Neural cell (in vitro differentiated cells): Measurements from ENCODE around the gene TMOD2. TPM values are rescaled to one million over a fixed set of nuclear protein-coding genes. Genes with fewer than 3 reads are reported as not detected.

Experiments used
- H2AFZ ChIP-seq: fragments of 200-600, 300-800 bp; sonication (generic), shearing (Covaris generic); 2 replicates; pipeline ENCODE4 v1.6.0; 2014; ENCODE audit warnings: low read depth, mild to moderate bottlenecking, antibody characterized with exemption, low read length, moderate library complexity
- H3F3A ChIP-seq: fragments of 200-600 bp; shearing (Covaris generic); 2 replicates; pipeline ENCODE4 v1.6.1; 2016; ENCODE audit warnings: mild to moderate bottlenecking, moderate library complexity, mixed read lengths, antibody characterized with exemption, low read length; ENCODE audit not compliant: insufficient read depth, poor library complexity, severe bottlenecking
- H3K27ac ChIP-seq: fragments of 200-600, 300-800 bp; sonication (generic), shearing (Covaris generic); 2 replicates; pipeline ENCODE4 v1.5.1; 2014; ENCODE audit warnings: mild to moderate bottlenecking, low read length, moderate library complexity
- H3K27me3 ChIP-seq: fragments of 300-800, 200-600 bp; sonication (generic), shearing (Covaris generic); 2 replicates; pipeline ENCODE4 v1.6.0; 2014; ENCODE audit warnings: mild to moderate bottlenecking, low read depth, low read length, moderate library complexity; ENCODE audit not compliant: insufficient read depth
- H3K36me3 ChIP-seq: fragments of 300-800, 200-600 bp; sonication (generic), shearing (Covaris generic); 2 replicates; pipeline ENCODE4 v1.5.1; 2014; ENCODE audit warnings: mild to moderate bottlenecking, antibody characterized with exemption, low read length, moderate library complexity; ENCODE audit not compliant: insufficient read depth
- H3K4me2 ChIP-seq: fragments of 300-800, 200-600 bp; sonication (generic), shearing (Covaris generic); 2 replicates; pipeline ENCODE4 v1.6.0; 2014; ENCODE audit warnings: mild to moderate bottlenecking, low read length
- H3K4me3 ChIP-seq: fragments of 300-800, 200-600 bp; sonication (generic), shearing (Covaris generic); 2 replicates; pipeline ENCODE4 v1.5.1; 2014; ENCODE audit warnings: mild to moderate bottlenecking, low read length, moderate library complexity
- H3K79me2 ChIP-seq: fragments of 200-600 bp; shearing (Covaris generic); replicated peaks from 2 replicates; pipeline ENCODE4 v1.6.0; 2014; ENCODE audit warnings: mild to moderate bottlenecking, low read length, moderate library complexity; ENCODE audit not compliant: insufficient read depth
- H3K9ac ChIP-seq: fragments of 300-800, 200-600 bp; sonication (generic), shearing (Covaris generic); 2 replicates; pipeline ENCODE4 v1.6.1; 2016; ENCODE audit warnings: mild to moderate bottlenecking, low read length, mixed read lengths
- H3K9me2 ChIP-seq: fragments of 200-600 bp; shearing (Covaris generic); 2 replicates; pipeline ENCODE4 v1.6.1; 2016; ENCODE audit warnings: mild to moderate bottlenecking, low read length, mixed read lengths; ENCODE audit not compliant: insufficient read depth
- H3K9me3 ChIP-seq: fragments of 200-600, 300-800 bp; sonication (generic), shearing (Covaris generic); 2 replicates; pipeline ENCODE4 v1.6.1; 2016; ENCODE audit warnings: mild to moderate bottlenecking, mixed run types, low read length, moderate library complexity, mixed read lengths
- H4K20me1 ChIP-seq: fragments of 200-600 bp; shearing (Covaris generic); 2 replicates; pipeline ENCODE4 v1.6.1; 2016; ENCODE audit warnings: mild to moderate bottlenecking, mixed run types; ENCODE audit not compliant: insufficient read depth
- CTCF ChIP-seq: fragments of 450-650 bp; IDR thresholded peaks from 2 replicates; pipeline ENCODE4 v1.5.1; 2014; ENCODE audit warnings: antibody characterized with exemption, mild to moderate bottlenecking, moderate library complexity; ENCODE audit not compliant: poor library complexity, severe bottlenecking
- EP300 ChIP-seq: fragments of 450-650 bp; conservative IDR thresholded peaks from 2 replicates; pipeline ENCODE4 v1.6.1; 2014; ENCODE audit warnings: antibody characterized with exemption, mild to moderate bottlenecking, moderate library complexity; ENCODE audit not compliant: poor library complexity, severe bottlenecking
- EZH2 ChIP-seq: fragments of 200-600, 300-800 bp; shearing (Covaris generic), sonication (generic); IDR thresholded peaks from 2 replicates; pipeline ENCODE4 v1.6.1; 2014; ENCODE audit warnings: antibody characterized with exemption, low read length, borderline replicate concordance, mild to moderate bottlenecking; ENCODE audit not compliant: insufficient read depth, poor library complexity, severe bottlenecking
- MXI1 ChIP-seq: fragments of 450-650 bp; conservative IDR thresholded peaks from 2 replicates; pipeline ENCODE4 v1.6.1; 2014; ENCODE audit warnings: antibody characterized with exemption, mild to moderate bottlenecking; ENCODE audit not compliant: poor library complexity, severe bottlenecking
- POLR2AphosphoS5 ChIP-seq: IDR thresholded peaks from 2 replicates; pipeline ENCODE4 v1.6.1; 2012
- RAD21 ChIP-seq: fragments of 450-650 bp; conservative IDR thresholded peaks from 2 replicates; pipeline ENCODE4 v1.6.1; 2014; ENCODE audit warnings: antibody characterized with exemption, mild to moderate bottlenecking, moderate library complexity
- SMC3 ChIP-seq: fragments of 450-650 bp; conservative IDR thresholded peaks from 2 replicates; pipeline ENCODE4 v1.6.1; 2014; ENCODE audit warnings: antibody characterized with exemption, mild to moderate bottlenecking, moderate library complexity; ENCODE audit not compliant: poor library complexity
- TAF1 ChIP-seq: IDR thresholded peaks from 2 replicates; pipeline ENCODE4 v1.6.1; 2012; ENCODE audit warnings: low read depth
- polyA plus RNA-seq: library from polyadenylated mRNA; depleted of rRNA; stranded (reverse); fragments of >200 nt; gene quantifications from 2 replicates; pipeline ENCODE4 v1.2.3, GENCODE V29; 2014
- TF ChIP-seq, protein P1 (sequence below): IDR thresholded peaks from 2 replicates; pipeline ENCODE4 v1.6.1; 2012; ENCODE audit warnings: borderline replicate concordance

Gene TMOD2
- polyA plus RNA-seq, 1 donor from 2014 or later: 79.9 TPM

DNA sequence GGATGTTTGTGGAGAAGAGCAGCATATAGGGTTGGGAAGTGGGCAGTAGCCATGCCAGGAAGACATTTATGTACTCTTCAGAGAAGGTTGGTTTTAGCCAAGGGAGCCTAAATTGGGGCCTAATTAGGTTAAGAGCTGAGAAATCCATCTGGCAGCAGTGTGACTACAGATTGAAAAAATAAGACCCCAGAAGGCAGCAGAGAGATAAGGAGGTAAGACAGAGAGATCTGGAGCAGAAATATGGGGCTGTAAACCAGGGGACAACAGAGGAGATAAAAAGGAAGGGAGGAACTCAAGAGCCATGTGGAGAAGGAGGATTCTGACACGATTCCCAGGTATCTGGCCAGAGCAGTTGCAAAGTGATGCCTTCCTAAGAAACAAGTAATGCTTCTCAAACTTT lies 37.2 kb upstream of the TMOD2 start:
- TF ChIP-seq EZH2 (no peak), EP300 (no peak), TAF1 (no peak), CTCF (no peak), POLR2AphosphoS5 (no peak), SMC3 (no peak), RAD21 (no peak), MXI1 (no peak)
- TF ChIP-seq, protein P1, sequence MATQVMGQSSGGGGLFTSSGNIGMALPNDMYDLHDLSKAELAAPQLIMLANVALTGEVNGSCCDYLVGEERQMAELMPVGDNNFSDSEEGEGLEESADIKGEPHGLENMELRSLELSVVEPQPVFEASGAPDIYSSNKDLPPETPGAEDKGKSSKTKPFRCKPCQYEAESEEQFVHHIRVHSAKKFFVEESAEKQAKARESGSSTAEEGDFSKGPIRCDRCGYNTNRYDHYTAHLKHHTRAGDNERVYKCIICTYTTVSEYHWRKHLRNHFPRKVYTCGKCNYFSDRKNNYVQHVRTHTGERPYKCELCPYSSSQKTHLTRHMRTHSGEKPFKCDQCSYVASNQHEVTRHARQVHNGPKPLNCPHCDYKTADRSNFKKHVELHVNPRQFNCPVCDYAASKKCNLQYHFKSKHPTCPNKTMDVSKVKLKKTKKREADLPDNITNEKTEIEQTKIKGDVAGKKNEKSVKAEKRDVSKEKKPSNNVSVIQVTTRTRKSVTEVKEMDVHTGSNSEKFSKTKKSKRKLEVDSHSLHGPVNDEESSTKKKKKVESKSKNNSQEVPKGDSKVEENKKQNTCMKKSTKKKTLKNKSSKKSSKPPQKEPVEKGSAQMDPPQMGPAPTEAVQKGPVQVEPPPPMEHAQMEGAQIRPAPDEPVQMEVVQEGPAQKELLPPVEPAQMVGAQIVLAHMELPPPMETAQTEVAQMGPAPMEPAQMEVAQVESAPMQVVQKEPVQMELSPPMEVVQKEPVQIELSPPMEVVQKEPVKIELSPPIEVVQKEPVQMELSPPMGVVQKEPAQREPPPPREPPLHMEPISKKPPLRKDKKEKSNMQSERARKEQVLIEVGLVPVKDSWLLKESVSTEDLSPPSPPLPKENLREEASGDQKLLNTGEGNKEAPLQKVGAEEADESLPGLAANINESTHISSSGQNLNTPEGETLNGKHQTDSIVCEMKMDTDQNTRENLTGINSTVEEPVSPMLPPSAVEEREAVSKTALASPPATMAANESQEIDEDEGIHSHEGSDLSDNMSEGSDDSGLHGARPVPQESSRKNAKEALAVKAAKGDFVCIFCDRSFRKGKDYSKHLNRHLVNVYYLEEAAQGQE: no peak
- H3K27me3 ChIP-seq: no peaks in the 10 kb centered on the region
- no peaks in the 10 kb centered on the region for H3K9me3 ChIP-seq
- H3K9ac ChIP-seq: no peak overlapping the region
- no peaks in the 10 kb centered on the region for H3K79me2 ChIP-seq
- H4K20me1 ChIP-seq: no peaks in the 10 kb centered on the region
- no peaks in the 10 kb centered on the region for H3K9me2 ChIP-seq
- no peak overlapping the region for H2AFZ ChIP-seq
- H3K27ac ChIP-seq: no peak overlapping the region
- peaks cover 31% of the 10 kb centered on the region for H3K36me3 ChIP-seq
- no peak overlapping the region for H3K4me3 ChIP-seq
- H3F3A ChIP-seq: no peaks in the 10 kb centered on the region
- no peak overlapping the region for H3K4me2 ChIP-seq

DNA sequence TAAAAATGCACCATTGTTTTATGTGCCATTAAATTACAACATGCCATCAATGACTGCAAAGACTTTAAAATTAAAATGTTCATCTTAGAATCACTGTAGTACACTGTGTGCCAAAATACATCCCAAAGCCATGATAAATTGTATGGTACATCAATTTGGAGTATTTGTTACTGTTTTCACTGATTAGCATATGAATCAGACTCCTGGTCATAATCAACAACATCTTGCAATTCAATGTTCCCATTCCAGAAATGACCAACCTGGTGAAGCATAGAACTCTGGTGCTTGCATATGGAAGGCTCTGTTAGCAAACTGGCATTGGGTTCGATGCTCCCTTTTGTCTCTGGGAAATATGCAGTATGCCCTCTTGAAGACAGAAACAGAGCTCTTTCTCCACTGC lies 36.5 kb upstream of the TMOD2 start:
- H3F3A ChIP-seq: no peaks in the 10 kb centered on the region
- H3K27ac ChIP-seq: no peak overlapping the region
- TF ChIP-seq CTCF (no peak), TAF1 (no peak), EP300 (no peak), MXI1 (no peak), POLR2AphosphoS5 (no peak), SMC3 (no peak), EZH2 (no peak), RAD21 (no peak)
- TF ChIP-seq, protein P1: no peak
- no peaks in the 10 kb centered on the region for H3K27me3 ChIP-seq
- H3K9ac ChIP-seq: no peak overlapping the region
- H4K20me1 ChIP-seq: no peaks in the 10 kb centered on the region
- H3K79me2 ChIP-seq: no peaks in the 10 kb centered on the region
- H3K9me3 ChIP-seq: no peaks in the 10 kb centered on the region
- no peak overlapping the region for H2AFZ ChIP-seq
- H3K36me3 ChIP-seq: peaks cover 31% of the 10 kb centered on the region
- H3K4me2 ChIP-seq: no peak overlapping the region
- H3K4me3 ChIP-seq: no peak overlapping the region
- no peaks in the 10 kb centered on the region for H3K9me2 ChIP-seq
